ENCODE data around the gene GCAT. TPM values are rescaled to one million over a fixed set of nuclear protein-coding genes. Genes with fewer than 3 reads are reported as not detected.

Gene GCAT
- total and polyA plus RNA-seq, 10 of the 15 experiments (the other 5 are each of a cell fraction or from before 2014, with no cell fraction given) = 0.95 to 34.3 (median 15.3) TPM

DNA sequence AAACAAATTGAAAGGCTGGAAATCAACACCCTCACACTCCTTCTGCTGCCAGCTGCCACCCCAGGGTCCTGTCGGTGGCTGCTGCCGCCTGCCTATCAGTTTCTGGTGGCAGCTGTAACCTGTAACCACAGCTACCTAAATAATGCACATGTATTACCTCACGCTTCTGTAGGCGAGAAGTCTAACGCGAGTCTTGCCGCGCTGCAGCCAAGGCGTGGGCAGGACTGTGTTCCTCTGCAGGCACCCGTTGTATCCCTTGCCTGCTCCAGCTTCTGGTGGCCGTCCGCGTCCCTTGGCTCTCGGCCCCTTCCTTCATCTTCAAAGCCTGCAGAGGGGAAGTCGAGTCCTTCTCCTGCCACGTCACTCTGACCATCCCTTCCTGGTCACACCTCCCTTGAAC is 44.1 kb upstream of the GCAT start:
- intact Hi-C loops (cut with micrococcal nuclease; ENCODE audit: unreplicated experiment) = no loop called here
- Histone ChIP-seq H3K4me3 (no peak overlapping the region), H2AFZ (ENCODE audit: control insufficient read depth, low read depth, low read length) (no peak overlapping the region), H3K9ac (ENCODE audit: control insufficient read depth, insufficient read depth, low read length) (no peak overlapping the region), H3K79me2 (ENCODE audit: control insufficient read depth, insufficient read depth, low read length) (no peaks in the 10 kb centered on the region), H3K4me2 (ENCODE audit: control insufficient read depth, insufficient read depth) (no peak overlapping the region), H3K4me1 (ENCODE audit: control insufficient read depth, insufficient read depth, low read length) (no peaks in the 10 kb centered on the region), H3K27me3 (replicated peaks in 1 of 2; ENCODE audit: control insufficient read depth in 2 of 2, insufficient read depth in 2 of 2, low read length in 1 of 2) (no peaks in the 10 kb centered on the region), H4K20me1 (ENCODE audit: control insufficient read depth, insufficient read depth) (no peaks in the 10 kb centered on the region), H3K36me3 (ENCODE audit: control insufficient read depth in 2 of 2, insufficient read depth in 2 of 2, low read length in 1 of 2) (peaks cover 0 to 7% of the 10 kb centered on the region in 2 experiments; a peak in 3 of 4 replicates), H3K9me3 (replicated peaks; ENCODE audit: control insufficient read depth, insufficient read depth, low read length) (no peaks in the 10 kb centered on the region), H3K27ac (ENCODE audit: control insufficient read depth, insufficient read depth) (no peak overlapping the region)
- in situ Hi-C loops (cut with MboI) = no loop called here
- DNase-seq (ENCODE audit: low read depth, low spot score) = no peak
- RAD21 ChIA-PET (ENCODE audit: unreplicated experiment) = no interaction called here
- SMC1A ChIA-PET (ENCODE audit: uncharacterized antibody, unreplicated experiment) = no interaction called here
- POLR2A ChIA-PET = no interaction called here
- no peak for ATAC-seq
- CTCF ChIA-PET = no interaction called here
- no peak for FAIRE-seq
- no TSS peak for BruUV-seq (replicated peaks)
- WGBS (ENCODE audit: insufficient coverage, insufficient replicate concordance, low lambda C conversion rate, missing lambda C conversion rate) = 99% methylated on average over 16 of the region's 16 CpGs
- TF ChIP-seq, protein P1, sequence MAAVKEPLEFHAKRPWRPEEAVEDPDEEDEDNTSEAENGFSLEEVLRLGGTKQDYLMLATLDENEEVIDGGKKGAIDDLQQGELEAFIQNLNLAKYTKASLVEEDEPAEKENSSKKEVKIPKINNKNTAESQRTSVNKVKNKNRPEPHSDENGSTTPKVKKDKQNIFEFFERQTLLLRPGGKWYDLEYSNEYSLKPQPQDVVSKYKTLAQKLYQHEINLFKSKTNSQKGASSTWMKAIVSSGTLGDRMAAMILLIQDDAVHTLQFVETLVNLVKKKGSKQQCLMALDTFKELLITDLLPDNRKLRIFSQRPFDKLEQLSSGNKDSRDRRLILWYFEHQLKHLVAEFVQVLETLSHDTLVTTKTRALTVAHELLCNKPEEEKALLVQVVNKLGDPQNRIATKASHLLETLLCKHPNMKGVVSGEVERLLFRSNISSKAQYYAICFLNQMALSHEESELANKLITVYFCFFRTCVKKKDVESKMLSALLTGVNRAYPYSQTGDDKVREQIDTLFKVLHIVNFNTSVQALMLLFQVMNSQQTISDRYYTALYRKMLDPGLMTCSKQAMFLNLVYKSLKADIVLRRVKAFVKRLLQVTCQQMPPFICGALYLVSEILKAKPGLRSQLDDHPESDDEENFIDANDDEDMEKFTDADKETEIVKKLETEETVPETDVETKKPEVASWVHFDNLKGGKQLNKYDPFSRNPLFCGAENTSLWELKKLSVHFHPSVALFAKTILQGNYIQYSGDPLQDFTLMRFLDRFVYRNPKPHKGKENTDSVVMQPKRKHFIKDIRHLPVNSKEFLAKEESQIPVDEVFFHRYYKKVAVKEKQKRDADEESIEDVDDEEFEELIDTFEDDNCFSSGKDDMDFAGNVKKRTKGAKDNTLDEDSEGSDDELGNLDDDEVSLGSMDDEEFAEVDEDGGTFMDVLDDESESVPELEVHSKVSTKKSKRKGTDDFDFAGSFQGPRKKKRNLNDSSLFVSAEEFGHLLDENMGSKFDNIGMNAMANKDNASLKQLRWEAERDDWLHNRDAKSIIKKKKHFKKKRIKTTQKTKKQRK (IDR thresholded peaks at IDR 0.05; ENCODE audit: low read depth, low read length) = no peak
- TF ChIP-seq DPF2 (IDR thresholded peaks at IDR 0.05) (no peak), SRF (IDR thresholded peaks at IDR 0.05; ENCODE audit: low read depth in 2 of 2, low read length in 2 of 2) (no peak), IRF4 (IDR thresholded peaks at IDR 0.05; ENCODE audit: low read depth, low read length) (no peak), NR2F1 (conservative IDR thresholded peaks at IDR 0.05) (no peak), GATAD2B (conservative IDR thresholded peaks at IDR 0.05; ENCODE audit: low read depth) (no peak), MYB (IDR thresholded peaks at IDR 0.05; ENCODE audit: borderline replicate concordance, low read depth, low read length) (no peak), ZZZ3 (IDR thresholded peaks at IDR 0.05; ENCODE audit: control insufficient read depth, insufficient read length, low read depth) (no peak), ZNF207 (IDR thresholded peaks at IDR 0.05; ENCODE audit: borderline replicate concordance) (no peak), SUPT20H (IDR thresholded peaks at IDR 0.05; ENCODE audit: borderline replicate concordance, control insufficient read depth, low read depth, low read length) (no peak), EP300 (IDR thresholded peaks at IDR 0.05; ENCODE audit: borderline replicate concordance in 1 of 2, control insufficient read depth in 1 of 2, low read depth in 2 of 2, low read length in 2 of 2) (no peak)
- TF ChIP-seq, protein P2, sequence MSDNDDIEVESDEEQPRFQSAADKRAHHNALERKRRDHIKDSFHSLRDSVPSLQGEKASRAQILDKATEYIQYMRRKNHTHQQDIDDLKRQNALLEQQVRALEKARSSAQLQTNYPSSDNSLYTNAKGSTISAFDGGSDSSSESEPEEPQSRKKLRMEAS (IDR thresholded peaks at IDR 0.05; ENCODE audit: low read depth, low read length) = no peak
- TF ChIP-seq, protein P3, sequence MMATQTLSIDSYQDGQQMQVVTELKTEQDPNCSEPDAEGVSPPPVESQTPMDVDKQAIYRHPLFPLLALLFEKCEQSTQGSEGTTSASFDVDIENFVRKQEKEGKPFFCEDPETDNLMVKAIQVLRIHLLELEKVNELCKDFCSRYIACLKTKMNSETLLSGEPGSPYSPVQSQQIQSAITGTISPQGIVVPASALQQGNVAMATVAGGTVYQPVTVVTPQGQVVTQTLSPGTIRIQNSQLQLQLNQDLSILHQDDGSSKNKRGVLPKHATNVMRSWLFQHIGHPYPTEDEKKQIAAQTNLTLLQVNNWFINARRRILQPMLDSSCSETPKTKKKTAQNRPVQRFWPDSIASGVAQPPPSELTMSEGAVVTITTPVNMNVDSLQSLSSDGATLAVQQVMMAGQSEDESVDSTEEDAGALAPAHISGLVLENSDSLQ (IDR thresholded peaks at IDR 0.05) = no peak
- TF ChIP-seq, protein P4, sequence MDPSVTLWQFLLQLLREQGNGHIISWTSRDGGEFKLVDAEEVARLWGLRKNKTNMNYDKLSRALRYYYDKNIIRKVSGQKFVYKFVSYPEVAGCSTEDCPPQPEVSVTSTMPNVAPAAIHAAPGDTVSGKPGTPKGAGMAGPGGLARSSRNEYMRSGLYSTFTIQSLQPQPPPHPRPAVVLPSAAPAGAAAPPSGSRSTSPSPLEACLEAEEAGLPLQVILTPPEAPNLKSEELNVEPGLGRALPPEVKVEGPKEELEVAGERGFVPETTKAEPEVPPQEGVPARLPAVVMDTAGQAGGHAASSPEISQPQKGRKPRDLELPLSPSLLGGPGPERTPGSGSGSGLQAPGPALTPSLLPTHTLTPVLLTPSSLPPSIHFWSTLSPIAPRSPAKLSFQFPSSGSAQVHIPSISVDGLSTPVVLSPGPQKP (IDR thresholded peaks at IDR 0.05; ENCODE audit: low read depth, low read length) = no peak
- TF ChIP-seq, protein P5, sequence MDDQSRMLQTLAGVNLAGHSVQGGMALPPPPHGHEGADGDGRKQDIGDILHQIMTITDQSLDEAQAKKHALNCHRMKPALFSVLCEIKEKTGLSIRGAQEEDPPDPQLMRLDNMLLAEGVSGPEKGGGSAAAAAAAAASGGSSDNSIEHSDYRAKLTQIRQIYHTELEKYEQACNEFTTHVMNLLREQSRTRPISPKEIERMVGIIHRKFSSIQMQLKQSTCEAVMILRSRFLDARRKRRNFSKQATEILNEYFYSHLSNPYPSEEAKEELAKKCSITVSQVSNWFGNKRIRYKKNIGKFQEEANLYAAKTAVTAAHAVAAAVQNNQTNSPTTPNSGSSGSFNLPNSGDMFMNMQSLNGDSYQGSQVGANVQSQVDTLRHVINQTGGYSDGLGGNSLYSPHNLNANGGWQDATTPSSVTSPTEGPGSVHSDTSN (IDR thresholded peaks at IDR 0.05; ENCODE audit: insufficient replicate concordance, low read depth, low read length) = no peak
- TF ChIP-seq, protein P6, sequence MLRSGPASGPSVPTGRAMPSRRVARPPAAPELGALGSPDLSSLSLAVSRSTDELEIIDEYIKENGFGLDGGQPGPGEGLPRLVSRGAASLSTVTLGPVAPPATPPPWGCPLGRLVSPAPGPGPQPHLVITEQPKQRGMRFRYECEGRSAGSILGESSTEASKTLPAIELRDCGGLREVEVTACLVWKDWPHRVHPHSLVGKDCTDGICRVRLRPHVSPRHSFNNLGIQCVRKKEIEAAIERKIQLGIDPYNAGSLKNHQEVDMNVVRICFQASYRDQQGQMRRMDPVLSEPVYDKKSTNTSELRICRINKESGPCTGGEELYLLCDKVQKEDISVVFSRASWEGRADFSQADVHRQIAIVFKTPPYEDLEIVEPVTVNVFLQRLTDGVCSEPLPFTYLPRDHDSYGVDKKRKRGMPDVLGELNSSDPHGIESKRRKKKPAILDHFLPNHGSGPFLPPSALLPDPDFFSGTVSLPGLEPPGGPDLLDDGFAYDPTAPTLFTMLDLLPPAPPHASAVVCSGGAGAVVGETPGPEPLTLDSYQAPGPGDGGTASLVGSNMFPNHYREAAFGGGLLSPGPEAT (IDR thresholded peaks at IDR 0.05; ENCODE audit: low read depth) = no peak

Measured in GM12878 (cell line).